PFSK-1 (cell line): ENCODE measurements around the gene SYS1.

ENCODE experiments used
- FOXP2 ChIP-seq: optimal IDR thresholded peaks from 2 replicates; pipeline ENCODE3; 2011; ENCODE audit warnings: borderline replicate concordance, control low read depth, inconsistent platforms; ENCODE audit not compliant: insufficient read depth; ENCODE audit errors: extremely low read length, extremely low read depth
- POLR2AphosphoS5 ChIP-seq: IDR thresholded peaks from 2 replicates; pipeline ENCODE4 v1.6.1; 2012; ENCODE audit warnings: low read depth, mild to moderate bottlenecking, control low read depth, low read length, moderate library complexity
- SIN3A ChIP-seq: IDR thresholded peaks from 2 replicates; pipeline ENCODE4 v1.6.1; 2012; ENCODE audit warnings: mild to moderate bottlenecking, low read length, moderate library complexity, borderline replicate concordance; ENCODE audit not compliant: insufficient read depth
- TAF1 ChIP-seq: IDR thresholded peaks from 2 replicates; pipeline ENCODE4 v1.6.1; 2012; ENCODE audit warnings: low read length, control low read depth, borderline replicate concordance; ENCODE audit not compliant: insufficient read depth
- TF ChIP-seq, protein P1 (sequence below), 2 experiments: IDR thresholded peaks; 2 replicates each; pipeline versions ENCODE4 v1.6.1 to v1.8.0; 2011 to 2012; ENCODE audit warnings: low read depth in 2 of 2, low read length in 2 of 2, control low read depth in 1 of 2, inconsistent platforms in 1 of 2, mild to moderate bottlenecking in 1 of 2, moderate library complexity in 1 of 2; ENCODE audit not compliant: insufficient read depth in 1 of 2

SYS1 gene

GRCh38 chr20:45415822-45416637 is 53.1 kb downstream of the SYS1 start, which contains the start of gene PIGT:
PIGT (plus strand) TSS chr20:45416141; CDS start chr20:45416157, 16 bp downstream.
- TF ChIP-seq FOXP2 (peak; percentile 15), SIN3A (no peak), TAF1 (peak; percentile 67; the same call in 1 of the 2 replicates), POLR2AphosphoS5 (peak; percentile 96)
- TF ChIP-seq, protein P1, sequence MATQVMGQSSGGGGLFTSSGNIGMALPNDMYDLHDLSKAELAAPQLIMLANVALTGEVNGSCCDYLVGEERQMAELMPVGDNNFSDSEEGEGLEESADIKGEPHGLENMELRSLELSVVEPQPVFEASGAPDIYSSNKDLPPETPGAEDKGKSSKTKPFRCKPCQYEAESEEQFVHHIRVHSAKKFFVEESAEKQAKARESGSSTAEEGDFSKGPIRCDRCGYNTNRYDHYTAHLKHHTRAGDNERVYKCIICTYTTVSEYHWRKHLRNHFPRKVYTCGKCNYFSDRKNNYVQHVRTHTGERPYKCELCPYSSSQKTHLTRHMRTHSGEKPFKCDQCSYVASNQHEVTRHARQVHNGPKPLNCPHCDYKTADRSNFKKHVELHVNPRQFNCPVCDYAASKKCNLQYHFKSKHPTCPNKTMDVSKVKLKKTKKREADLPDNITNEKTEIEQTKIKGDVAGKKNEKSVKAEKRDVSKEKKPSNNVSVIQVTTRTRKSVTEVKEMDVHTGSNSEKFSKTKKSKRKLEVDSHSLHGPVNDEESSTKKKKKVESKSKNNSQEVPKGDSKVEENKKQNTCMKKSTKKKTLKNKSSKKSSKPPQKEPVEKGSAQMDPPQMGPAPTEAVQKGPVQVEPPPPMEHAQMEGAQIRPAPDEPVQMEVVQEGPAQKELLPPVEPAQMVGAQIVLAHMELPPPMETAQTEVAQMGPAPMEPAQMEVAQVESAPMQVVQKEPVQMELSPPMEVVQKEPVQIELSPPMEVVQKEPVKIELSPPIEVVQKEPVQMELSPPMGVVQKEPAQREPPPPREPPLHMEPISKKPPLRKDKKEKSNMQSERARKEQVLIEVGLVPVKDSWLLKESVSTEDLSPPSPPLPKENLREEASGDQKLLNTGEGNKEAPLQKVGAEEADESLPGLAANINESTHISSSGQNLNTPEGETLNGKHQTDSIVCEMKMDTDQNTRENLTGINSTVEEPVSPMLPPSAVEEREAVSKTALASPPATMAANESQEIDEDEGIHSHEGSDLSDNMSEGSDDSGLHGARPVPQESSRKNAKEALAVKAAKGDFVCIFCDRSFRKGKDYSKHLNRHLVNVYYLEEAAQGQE (IDR thresholded peaks at IDR 0.05; ENCODE audit: insufficient read depth in 1 of 2, low read depth in 2 of 2, low read length in 2 of 2): peak in 1 of 2 experiments; percentile 33; a peak in 1 of 4 replicates

DNA sequence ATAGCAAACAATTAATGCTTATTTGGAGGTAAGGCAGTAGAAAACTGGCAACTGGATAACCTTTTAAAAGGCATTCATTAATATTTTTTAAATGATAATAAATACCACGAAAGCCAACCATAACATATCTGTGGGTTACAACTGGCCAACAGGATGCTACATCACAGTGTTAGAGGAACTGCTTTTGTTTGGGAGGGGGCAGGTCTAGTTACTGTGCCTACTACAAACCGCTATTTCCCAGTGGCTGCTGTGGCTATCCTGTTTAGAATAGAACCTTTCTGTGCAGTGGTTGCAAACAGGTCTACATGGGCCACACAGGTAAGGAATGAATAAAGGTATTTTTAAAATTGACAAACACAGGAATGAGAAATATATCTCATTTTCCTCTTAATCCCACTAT is 54.0 kb downstream of the SYS1 start:
- TF ChIP-seq FOXP2 (no peak), TAF1 (no peak), SIN3A (no peak), POLR2AphosphoS5 (no peak)
- TF ChIP-seq, protein P1 (IDR thresholded peaks at IDR 0.05; ENCODE audit: insufficient read depth in 1 of 2, low read depth in 2 of 2, low read length in 2 of 2): no peak
